Measurements from ENCODE around the gene SEMA5A.

The SEMA5A gene

GRCh38 chr5:9118852-9119251, 427.0 kb downstream of the SEMA5A start:
- H3K4me3 ChIP-seq (ENCODE audit: low read depth, low read length) = no peak overlapping the region
- no peak for DNase-seq (ENCODE audit: low read depth)
- TF ChIP-seq CTCF (IDR thresholded peaks at IDR 0.05; ENCODE audit: control insufficient read depth, extremely low read depth, insufficient read depth) = no peak

GRCh38 chr5:9115093-9115492, 430.8 kb downstream of the SEMA5A start:
- no peak overlapping the region for H3K4me3 ChIP-seq (ENCODE audit: low read depth, low read length)
- no peak for DNase-seq (ENCODE audit: low read depth)
- no peak for TF ChIP-seq CTCF (IDR thresholded peaks at IDR 0.05; ENCODE audit: control insufficient read depth, extremely low read depth, insufficient read depth)

GRCh38 chr5:9112520-9113291, 433.2 kb downstream of the SEMA5A start:
- no peak for DNase-seq (ENCODE audit: low read depth)
- no peak for TF ChIP-seq CTCF (IDR thresholded peaks at IDR 0.05; ENCODE audit: control insufficient read depth, extremely low read depth, insufficient read depth)

GRCh38 chr5:9108162-9108561, 437.7 kb downstream of the SEMA5A start:
- TF ChIP-seq CTCF (IDR thresholded peaks at IDR 0.05; ENCODE audit: control insufficient read depth, extremely low read depth, insufficient read depth) = no peak
- no peak overlapping the region for H3K4me3 ChIP-seq (ENCODE audit: low read depth, low read length)
- no peak for DNase-seq (ENCODE audit: low read depth)

More at GRCh38 chr5:9112520-9113291, 433.2 kb downstream of the SEMA5A start:
- H3K4me3 ChIP-seq (ENCODE audit: low read depth, low read length) = no peak overlapping the region

GRCh38 chr5:9105851-9106250, 440.0 kb downstream of the SEMA5A start:
- H3K4me3 ChIP-seq (ENCODE audit: low read depth, low read length) = no peak overlapping the region
- DNase-seq (ENCODE audit: low read depth) = no peak
- TF ChIP-seq CTCF (IDR thresholded peaks at IDR 0.05; ENCODE audit: control insufficient read depth, extremely low read depth, insufficient read depth) = no peak

GRCh38 chr5:9104571-9105339, 441.1 kb downstream of the SEMA5A start:
- no peak for DNase-seq (ENCODE audit: low read depth)
- no peak for TF ChIP-seq CTCF (IDR thresholded peaks at IDR 0.05; ENCODE audit: control insufficient read depth, extremely low read depth, insufficient read depth)

More at GRCh38 chr5:9104571-9105339, 441.1 kb downstream of the SEMA5A start:
- no peak overlapping the region for H3K4me3 ChIP-seq (ENCODE audit: low read depth, low read length)

All from LNCaP clone FGC (cell line).